Measurements from ENCODE around the gene NEURL1.

Gene NEURL1

DNA sequence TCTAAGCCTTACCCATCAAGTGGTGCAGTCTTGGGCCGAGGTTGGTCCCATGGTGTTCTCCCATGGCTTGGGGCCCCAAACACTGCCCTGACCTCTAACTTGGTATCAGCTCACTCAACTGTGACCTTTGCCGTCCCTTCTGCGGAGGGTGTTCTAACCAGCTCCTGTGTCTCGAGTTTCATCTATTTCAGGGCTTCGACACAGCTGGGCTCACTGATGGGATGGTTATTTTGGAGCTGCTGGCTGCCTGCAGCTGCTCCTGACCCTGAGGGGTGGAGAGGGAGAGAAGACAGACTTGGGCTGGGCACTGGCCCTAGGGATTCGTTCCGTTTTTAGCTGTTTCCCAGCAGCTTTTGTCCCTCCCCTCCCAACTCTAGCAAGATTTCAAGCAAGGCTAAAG, 86.9 kb downstream of the NEURL1 start:
- no peak overlapping the region; the same call in 1 of the 2 replicates for H3K27ac ChIP-seq
- TF ChIP-seq, protein P1, sequence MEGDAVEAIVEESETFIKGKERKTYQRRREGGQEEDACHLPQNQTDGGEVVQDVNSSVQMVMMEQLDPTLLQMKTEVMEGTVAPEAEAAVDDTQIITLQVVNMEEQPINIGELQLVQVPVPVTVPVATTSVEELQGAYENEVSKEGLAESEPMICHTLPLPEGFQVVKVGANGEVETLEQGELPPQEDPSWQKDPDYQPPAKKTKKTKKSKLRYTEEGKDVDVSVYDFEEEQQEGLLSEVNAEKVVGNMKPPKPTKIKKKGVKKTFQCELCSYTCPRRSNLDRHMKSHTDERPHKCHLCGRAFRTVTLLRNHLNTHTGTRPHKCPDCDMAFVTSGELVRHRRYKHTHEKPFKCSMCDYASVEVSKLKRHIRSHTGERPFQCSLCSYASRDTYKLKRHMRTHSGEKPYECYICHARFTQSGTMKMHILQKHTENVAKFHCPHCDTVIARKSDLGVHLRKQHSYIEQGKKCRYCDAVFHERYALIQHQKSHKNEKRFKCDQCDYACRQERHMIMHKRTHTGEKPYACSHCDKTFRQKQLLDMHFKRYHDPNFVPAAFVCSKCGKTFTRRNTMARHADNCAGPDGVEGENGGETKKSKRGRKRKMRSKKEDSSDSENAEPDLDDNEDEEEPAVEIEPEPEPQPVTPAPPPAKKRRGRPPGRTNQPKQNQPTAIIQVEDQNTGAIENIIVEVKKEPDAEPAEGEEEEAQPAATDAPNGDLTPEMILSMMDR (conservative IDR thresholded peaks at IDR 0.05): no peak

- no peak overlapping the region for H3K27ac ChIP-seq
These were observed 88.0 kb downstream of the NEURL1 start for GRCh38 chr10:103581499-103581898.

GRCh38 chr10:103582331-103583123, 89.0 kb downstream of the NEURL1 start:
- no peak overlapping the region for H3K27ac ChIP-seq
- TF ChIP-seq, protein P1 (conservative IDR thresholded peaks at IDR 0.05): no peak

More at GRCh38 chr10:103581499-103581898, 88.0 kb downstream of the NEURL1 start:
- TF ChIP-seq, protein P1 (conservative IDR thresholded peaks at IDR 0.05): no peak

GRCh38 chr10:103583871-103584215, 90.3 kb downstream of the NEURL1 start:
- TF ChIP-seq, protein P1 (conservative IDR thresholded peaks at IDR 0.05): no peak
- no peak overlapping the region for H3K27ac ChIP-seq

GRCh38 chr10:103584216-103585010, 90.9 kb downstream of the NEURL1 start:
- TF ChIP-seq, protein P1 (conservative IDR thresholded peaks at IDR 0.05): no peak
- no peak overlapping the region for H3K27ac ChIP-seq

DNA sequence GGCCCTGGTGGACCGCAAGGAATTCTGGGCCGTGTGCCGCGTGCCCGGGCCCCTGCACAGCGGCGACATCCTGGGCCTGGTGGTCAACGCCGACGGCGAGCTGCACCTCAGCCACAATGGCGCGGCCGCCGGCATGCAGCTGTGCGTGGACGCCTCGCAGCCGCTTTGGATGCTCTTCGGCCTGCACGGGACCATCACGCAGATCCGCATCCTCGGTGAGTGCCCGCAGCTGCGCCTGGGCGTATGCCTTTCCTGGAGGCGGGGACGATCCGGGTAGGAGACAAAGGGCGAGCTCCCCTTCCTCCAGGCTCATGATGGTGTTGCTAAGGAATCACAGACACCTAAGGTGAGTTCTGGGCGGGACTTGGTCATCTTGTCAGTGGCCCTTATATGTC, 91.5 kb downstream of the NEURL1 start:
- no peak overlapping the region for H3K27ac ChIP-seq
- TF ChIP-seq, protein P1 (conservative IDR thresholded peaks at IDR 0.05): no peak

- TF ChIP-seq, protein P1 (conservative IDR thresholded peaks at IDR 0.05): no peak
- H3K27ac ChIP-seq: no peak overlapping the region
These were observed 93.6 kb downstream of the NEURL1 start for GRCh38 chr10:103587073-103587472.

All from VCaP (cell line).